ENCODE measurements around the gene TINAG. TPM values are rescaled to one million over a fixed set of nuclear protein-coding genes. Genes with fewer than 3 reads are reported as not detected.
"Not testable (repeated sequence)": the region's sequence is repeated elsewhere in the genome, so short reads cannot be mapped to it uniquely, and the experiment has no call there.

Gene TINAG
- total RNA-seq, 1 experiment from 2014 or later = not detected

DNA sequence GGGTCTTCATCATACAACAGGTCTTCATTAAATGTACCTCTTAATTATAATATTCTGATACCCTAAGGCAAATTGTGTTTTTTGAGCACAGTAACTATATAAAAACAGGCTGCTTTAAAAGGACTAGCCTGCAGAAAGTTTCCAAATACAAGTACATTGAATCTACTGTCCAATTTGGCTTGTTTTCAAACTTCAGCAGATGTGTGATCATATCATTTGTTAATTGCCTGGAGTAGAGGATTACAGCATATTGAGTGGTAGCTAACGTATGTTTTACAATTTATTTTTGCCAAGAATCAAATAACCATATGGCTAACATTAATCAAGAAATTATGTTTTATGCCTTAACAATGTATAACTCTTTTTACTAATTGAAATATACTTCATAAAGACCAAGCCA is 12.6 kb downstream of the TINAG start:
- POLR2A ChIA-PET (ENCODE audit: low non-redundant PET) = no interaction called here
- CTCF ChIA-PET = no interaction called here
- Histone ChIP-seq H3K4me3 (ENCODE audit: low read depth, low read length, poor library complexity, severe bottlenecking) (no peak overlapping the region), H3K9me3 (ENCODE audit: low read depth, low read length, poor library complexity, severe bottlenecking) (no peaks in the 10 kb centered on the region), H3K36me3 (ENCODE audit: insufficient read depth, low read length, poor library complexity, severe bottlenecking) (no peaks in the 10 kb centered on the region), H3K27me3 (replicated peaks; ENCODE audit: insufficient read depth, low read depth, low read length, poor library complexity) (no peaks in the 10 kb centered on the region), H3K27ac (ENCODE audit: low read depth, low read length, poor library complexity, severe bottlenecking) (no peak overlapping the region), H3K4me1 (ENCODE audit: insufficient read depth, low read length, poor library complexity, severe bottlenecking) (no peaks in the 10 kb centered on the region)
- no TSS peak for BruUV-seq (replicated peaks)
- DNase-seq (ENCODE audit: low spot score) = no peak
- intact Hi-C loops (cut with micrococcal nuclease; ENCODE audit: unreplicated experiment) = no loop called here
- TF ChIP-seq EZH2 (IDR thresholded peaks at IDR 0.05; ENCODE audit: borderline replicate concordance, low read depth, low read length, poor library complexity, severe bottlenecking) = no peak
- TF ChIP-seq, protein P1, sequence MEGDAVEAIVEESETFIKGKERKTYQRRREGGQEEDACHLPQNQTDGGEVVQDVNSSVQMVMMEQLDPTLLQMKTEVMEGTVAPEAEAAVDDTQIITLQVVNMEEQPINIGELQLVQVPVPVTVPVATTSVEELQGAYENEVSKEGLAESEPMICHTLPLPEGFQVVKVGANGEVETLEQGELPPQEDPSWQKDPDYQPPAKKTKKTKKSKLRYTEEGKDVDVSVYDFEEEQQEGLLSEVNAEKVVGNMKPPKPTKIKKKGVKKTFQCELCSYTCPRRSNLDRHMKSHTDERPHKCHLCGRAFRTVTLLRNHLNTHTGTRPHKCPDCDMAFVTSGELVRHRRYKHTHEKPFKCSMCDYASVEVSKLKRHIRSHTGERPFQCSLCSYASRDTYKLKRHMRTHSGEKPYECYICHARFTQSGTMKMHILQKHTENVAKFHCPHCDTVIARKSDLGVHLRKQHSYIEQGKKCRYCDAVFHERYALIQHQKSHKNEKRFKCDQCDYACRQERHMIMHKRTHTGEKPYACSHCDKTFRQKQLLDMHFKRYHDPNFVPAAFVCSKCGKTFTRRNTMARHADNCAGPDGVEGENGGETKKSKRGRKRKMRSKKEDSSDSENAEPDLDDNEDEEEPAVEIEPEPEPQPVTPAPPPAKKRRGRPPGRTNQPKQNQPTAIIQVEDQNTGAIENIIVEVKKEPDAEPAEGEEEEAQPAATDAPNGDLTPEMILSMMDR (conservative IDR thresholded peaks at IDR 0.05; ENCODE audit: low read depth, low read length) = no peak

DNA sequence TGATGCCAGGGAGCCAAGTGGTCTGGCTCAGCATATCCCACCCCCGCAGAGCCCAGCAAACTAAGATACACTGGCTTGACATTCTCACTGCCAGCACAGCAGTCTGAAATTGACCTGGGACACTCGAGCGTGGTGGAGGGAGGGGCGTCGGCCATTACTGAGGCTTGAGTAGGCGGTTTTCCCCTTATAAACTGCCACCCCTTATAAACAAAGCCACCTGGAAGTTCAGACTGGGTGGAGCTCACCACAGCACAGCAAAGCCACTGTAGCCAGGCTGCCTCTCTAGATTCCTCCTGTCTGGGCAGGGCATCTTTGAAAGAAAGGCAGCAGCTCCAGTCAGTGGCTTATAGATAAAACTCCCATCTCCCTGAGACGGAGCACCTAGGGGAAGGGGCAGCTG is 19.4 kb downstream of the TINAG start:
- CTCF ChIA-PET = no interaction called here
- Histone ChIP-seq H3K27me3 (replicated peaks; ENCODE audit: insufficient read depth, low read depth, low read length, poor library complexity) (no peaks in the 10 kb centered on the region), H3K4me1 (ENCODE audit: insufficient read depth, low read length, poor library complexity, severe bottlenecking) (no peaks in the 10 kb centered on the region), H3K27ac (ENCODE audit: low read depth, low read length, poor library complexity, severe bottlenecking) (no peak overlapping the region), H3K9me3 (ENCODE audit: low read depth, low read length, poor library complexity, severe bottlenecking) (no peaks in the 10 kb centered on the region), H3K4me3 (ENCODE audit: low read depth, low read length, poor library complexity, severe bottlenecking) (no peak overlapping the region), H3K36me3 (ENCODE audit: insufficient read depth, low read length, poor library complexity, severe bottlenecking) (no peaks in the 10 kb centered on the region)
- intact Hi-C loops (cut with micrococcal nuclease; ENCODE audit: unreplicated experiment) = no loop called here
- BruUV-seq (replicated peaks) = no TSS peak
- POLR2A ChIA-PET (ENCODE audit: low non-redundant PET) = no interaction called here
- no peak for TF ChIP-seq EZH2 (IDR thresholded peaks at IDR 0.05; ENCODE audit: borderline replicate concordance, low read depth, low read length, poor library complexity, severe bottlenecking)
- TF ChIP-seq, protein P1 (conservative IDR thresholded peaks at IDR 0.05; ENCODE audit: low read depth, low read length) = no peak
- no peak for DNase-seq (ENCODE audit: low spot score)

DNA sequence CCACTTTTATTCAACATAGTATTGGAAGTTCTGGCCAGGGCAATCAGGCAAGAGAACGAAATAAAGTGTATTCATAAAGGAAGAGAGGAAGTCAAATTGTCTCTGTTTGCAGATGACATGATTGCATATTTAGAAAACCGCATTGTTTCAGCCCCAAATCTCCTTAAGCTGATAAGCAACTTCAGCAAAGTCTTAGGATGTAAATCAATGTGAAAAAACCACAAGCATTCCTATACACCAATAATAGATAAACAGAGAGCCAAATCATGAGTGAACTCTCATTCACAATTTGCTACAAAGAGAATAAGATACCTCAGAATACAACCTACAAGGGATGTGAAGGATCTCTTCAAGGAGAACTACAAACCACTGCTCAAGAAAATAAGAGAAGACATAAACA is 23.3 kb downstream of the TINAG start:
- POLR2A ChIA-PET (ENCODE audit: low non-redundant PET); H3K36me3 ChIP-seq (ENCODE audit: insufficient read depth, low read length, poor library complexity, severe bottlenecking); H3K4me3 ChIP-seq (ENCODE audit: low read depth, low read length, poor library complexity, severe bottlenecking); CTCF ChIA-PET; intact Hi-C loops (cut with micrococcal nuclease; ENCODE audit: unreplicated experiment); H3K27ac ChIP-seq (ENCODE audit: low read depth, low read length, poor library complexity, severe bottlenecking); BruUV-seq (replicated peaks); H3K9me3 ChIP-seq (ENCODE audit: low read depth, low read length, poor library complexity, severe bottlenecking); DNase-seq (ENCODE audit: low spot score); H3K27me3 ChIP-seq (replicated peaks; ENCODE audit: insufficient read depth, low read depth, low read length, poor library complexity); H3K4me1 ChIP-seq (ENCODE audit: insufficient read depth, low read length, poor library complexity, severe bottlenecking): not testable (repeated sequence)

DNA sequence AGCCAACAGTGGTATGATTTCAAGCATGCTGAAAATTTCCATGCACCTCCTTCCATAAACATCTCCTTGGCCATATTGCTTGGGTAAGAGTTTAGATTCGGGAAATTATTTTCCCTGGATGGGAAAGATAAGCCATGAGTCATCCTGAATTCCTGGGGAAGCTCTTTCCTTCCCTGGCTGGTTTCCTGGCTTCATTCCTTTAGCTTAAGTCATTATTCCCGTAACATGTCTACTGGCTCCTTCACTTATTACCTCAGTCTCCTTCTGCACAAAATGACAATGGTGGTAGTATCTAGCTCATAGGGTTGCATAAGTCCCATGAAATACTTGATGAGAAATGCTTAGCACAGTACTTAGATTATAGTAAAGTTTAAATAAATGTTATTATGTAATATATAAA is 27.6 kb downstream of the TINAG start:
- TF ChIP-seq EZH2 (IDR thresholded peaks at IDR 0.05; ENCODE audit: borderline replicate concordance, low read depth, low read length, poor library complexity, severe bottlenecking) = no peak
- TF ChIP-seq, protein P1 (conservative IDR thresholded peaks at IDR 0.05; ENCODE audit: low read depth, low read length) = no peak
- CTCF ChIA-PET = no interaction called here
- no peak overlapping the region for H3K4me3 ChIP-seq (ENCODE audit: low read depth, low read length, poor library complexity, severe bottlenecking)

More for the DNA sequence above, 27.6 kb downstream of the TINAG start:
- no TSS peak for BruUV-seq (replicated peaks)
- Histone ChIP-seq H3K9me3 (ENCODE audit: low read depth, low read length, poor library complexity, severe bottlenecking) (no peaks in the 10 kb centered on the region), H3K27me3 (replicated peaks; ENCODE audit: insufficient read depth, low read depth, low read length, poor library complexity) (no peaks in the 10 kb centered on the region), H3K36me3 (ENCODE audit: insufficient read depth, low read length, poor library complexity, severe bottlenecking) (no peaks in the 10 kb centered on the region), H3K4me1 (ENCODE audit: insufficient read depth, low read length, poor library complexity, severe bottlenecking) (no peaks in the 10 kb centered on the region), H3K27ac (ENCODE audit: low read depth, low read length, poor library complexity, severe bottlenecking) (no peak overlapping the region)
- peak; percentile 11 for DNase-seq (ENCODE audit: low spot score)
- intact Hi-C loops (cut with micrococcal nuclease; ENCODE audit: unreplicated experiment) = no loop called here
- POLR2A ChIA-PET (ENCODE audit: low non-redundant PET) = no interaction called here

All from A673 (cell line).